H54 (cell line): ENCODE data around the gene PHLDB2.

Experiments used
- DNase-seq: peaks from one replicate; pipeline ENCODE4 v3.0.0; 2011; ENCODE audit warnings: low spot score, mixed read lengths; ENCODE audit not compliant: insufficient read length
- FAIRE-seq: peaks from 3 replicates; lab custom pipeline; 2011; peaks lifted over from hg19 to GRCh38; lab: Jason Lieb, UNC
- POLR2A ChIP-seq: IDR thresholded peaks from 2 replicates; pipeline ENCODE4 v1.6.1; 2011; ENCODE audit warnings: low read depth, mild to moderate bottlenecking, low read length

PHLDB2 gene

DNA sequence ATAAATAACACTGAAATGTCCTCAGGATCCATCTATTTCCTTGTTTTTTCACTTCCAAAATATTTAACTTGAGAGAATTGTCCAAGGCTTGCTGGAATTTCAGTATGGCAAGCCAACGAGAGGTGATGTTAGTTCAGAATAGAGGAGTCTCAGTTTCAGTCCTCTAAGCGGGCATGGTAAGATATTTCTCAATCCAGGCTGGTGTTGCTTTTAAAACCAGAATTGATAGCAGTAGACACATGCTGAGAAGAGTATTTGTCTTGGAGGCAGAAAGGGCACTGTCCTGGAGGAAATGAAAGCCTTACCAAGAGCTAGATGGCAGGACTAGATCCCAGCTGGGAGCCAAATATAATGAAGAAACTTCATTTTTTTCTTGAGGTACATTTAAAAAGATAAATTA lies 23.1 kb downstream of the PHLDB2 start:
- no peak for DNase-seq
- no peak for TF ChIP-seq POLR2A
- FAIRE-seq: no peak

DNA sequence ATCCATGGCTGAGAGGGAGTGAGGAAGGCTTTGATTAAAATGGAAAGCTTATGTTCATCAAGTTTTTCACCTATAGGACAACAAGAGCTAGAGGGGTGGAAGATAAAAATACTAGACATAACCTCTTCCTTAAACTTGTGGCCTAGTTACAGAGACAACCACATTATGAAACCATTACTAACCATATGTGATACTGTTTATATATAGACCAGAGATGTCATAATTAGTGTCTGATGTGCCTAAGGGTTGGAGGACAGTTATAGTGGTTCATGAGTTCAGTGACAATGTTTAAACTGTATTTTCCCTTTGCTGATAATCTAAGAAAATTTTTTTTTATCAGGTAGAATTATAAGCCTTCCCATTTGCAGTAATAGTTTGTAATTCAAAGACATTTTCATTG lies 23.7 kb downstream of the PHLDB2 start:
- FAIRE-seq (peak; percentile 66), DNase-seq (no peak)
- TF ChIP-seq POLR2A: no peak

DNA sequence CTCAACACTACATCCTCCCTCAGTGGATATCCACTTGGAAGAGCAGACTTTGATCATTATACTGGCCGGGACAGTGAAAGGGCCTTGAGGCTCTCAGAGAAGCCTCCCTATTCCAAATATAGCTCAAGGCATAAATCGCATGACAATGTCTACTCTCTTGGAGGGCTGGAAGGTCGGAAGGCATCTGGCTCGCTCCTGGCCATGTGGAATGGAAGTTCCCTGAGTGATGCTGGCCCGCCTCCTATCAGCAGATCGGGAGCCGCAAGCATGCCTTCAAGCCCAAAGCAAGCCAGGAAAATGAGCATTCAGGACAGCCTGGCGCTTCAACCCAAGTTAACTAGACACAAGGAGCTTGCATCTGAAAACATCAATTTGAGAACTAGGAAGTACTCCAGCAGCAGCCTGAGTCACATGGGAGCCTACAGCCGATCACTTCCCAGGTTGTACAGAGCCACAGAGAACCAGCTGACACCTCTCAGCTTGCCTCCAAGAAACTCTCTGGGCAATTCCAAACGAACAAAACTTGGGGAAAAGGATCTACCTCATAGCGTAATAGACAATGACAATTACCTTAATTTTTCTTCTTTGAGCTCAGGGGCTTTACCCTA lies 25.4 kb downstream of the PHLDB2 start:
- TF ChIP-seq POLR2A: no peak
- DNase-seq: no peak
- peak; percentile 43 for FAIRE-seq

DNA sequence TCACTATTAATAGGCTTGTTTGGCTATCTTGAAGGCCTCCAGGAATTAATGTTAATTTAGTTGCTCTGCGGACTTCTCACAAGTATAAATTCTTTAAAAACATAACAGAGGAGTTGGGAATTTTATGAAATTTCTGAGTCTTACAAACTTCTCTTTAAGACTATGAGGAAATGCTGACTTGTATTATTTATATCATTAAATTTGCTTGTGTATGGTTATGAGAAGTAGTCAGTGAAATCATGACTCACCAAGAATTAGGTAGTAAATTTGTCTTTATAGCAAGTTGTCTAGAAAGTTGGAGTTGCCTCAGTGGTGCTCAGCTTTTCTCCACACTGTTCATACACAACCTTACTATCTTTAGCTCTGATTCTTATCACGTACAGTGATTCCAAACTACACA lies 26.5 kb downstream of the PHLDB2 start:
- no peak for DNase-seq
- no peak for TF ChIP-seq POLR2A
- no peak for FAIRE-seq

DNA sequence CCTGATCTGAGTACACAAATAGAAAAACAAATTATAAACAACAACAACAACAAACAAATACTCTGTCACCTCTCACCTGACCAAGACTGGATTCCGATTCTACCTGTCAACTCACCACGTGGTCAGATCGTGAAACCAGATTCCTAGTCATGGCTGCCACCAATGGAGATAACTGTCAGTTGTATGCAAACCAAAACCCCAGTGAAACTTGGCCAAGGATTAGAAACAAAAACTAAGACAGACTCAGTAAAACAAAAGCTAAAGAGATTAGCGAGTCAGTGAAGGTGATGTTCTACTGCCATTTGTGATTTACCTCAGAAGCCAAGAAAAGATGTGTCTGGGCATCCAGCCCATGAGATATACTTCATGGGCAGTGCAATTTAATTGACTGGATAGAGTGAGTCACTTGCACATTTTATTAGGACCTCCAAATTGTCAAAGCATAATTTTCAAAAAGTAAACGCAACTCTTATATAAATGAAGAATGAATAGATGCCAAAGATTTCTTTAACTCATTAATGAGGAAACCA lies 31.1 kb downstream of the PHLDB2 start:
- no peak for TF ChIP-seq POLR2A
- FAIRE-seq: peak; percentile 69
- no peak for DNase-seq

DNA sequence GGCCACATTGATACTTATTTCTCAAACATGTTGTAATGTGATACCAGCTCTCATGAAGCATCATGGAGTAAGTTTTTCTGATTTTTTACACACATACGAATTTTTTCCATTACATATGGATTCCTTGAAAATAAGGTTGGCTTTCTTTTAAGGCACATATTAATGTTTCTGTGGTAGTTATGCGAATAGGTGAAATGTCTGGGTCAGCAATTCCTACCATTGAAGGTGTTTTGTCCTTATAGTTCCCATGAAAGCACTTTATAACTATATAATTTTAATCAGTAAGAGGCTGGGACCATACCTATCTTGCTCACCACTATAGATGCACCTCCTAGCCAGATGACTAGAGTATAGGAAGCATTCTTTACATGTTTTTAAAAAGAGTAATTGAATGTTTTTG lies 33.0 kb downstream of the PHLDB2 start:
- no peak for TF ChIP-seq POLR2A
- no peak for FAIRE-seq
- no peak for DNase-seq

DNA sequence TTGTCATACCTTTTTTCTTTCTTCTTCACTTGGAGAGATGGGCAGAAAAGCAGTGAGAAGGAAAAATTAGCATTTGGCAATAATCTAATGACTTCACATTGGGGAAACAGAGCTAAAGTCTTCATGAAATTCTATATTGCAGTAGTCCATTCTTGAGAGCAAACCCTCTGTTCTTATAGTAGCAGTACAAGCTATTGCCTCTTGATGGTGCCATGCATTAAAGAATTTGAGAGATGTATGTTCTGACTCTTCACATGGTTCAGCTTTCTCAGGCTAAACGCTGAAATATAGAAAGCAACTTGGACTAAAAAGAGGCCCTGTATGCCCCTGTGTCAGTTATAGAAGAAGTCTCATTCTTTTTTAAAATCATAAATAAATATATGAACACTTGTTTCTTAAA lies 36.0 kb downstream of the PHLDB2 start:
- DNase-seq: no peak
- TF ChIP-seq POLR2A: no peak
- FAIRE-seq: peak; percentile 84

DNA sequence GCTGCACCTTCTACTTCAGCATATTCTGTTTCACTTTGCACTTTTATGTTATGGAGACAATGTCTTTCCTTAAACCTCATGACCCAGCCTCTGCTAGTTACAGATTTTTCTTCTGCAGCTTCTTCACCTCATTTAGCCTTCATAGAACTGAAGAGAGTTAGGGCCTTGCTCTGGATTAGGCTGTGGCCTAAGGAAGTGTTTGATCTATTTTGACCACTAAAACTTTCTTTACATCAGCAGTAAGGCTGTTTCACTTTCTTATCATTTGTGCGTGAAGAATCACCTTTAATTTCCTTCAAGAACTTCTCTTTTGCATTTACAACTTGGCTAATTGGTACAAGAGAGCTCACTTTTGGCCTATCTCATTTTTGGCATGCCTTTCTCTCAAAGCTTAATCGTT lies 40.9 kb downstream of the PHLDB2 start:
- DNase-seq (no peak), FAIRE-seq (no peak)
- TF ChIP-seq POLR2A: no peak

DNA sequence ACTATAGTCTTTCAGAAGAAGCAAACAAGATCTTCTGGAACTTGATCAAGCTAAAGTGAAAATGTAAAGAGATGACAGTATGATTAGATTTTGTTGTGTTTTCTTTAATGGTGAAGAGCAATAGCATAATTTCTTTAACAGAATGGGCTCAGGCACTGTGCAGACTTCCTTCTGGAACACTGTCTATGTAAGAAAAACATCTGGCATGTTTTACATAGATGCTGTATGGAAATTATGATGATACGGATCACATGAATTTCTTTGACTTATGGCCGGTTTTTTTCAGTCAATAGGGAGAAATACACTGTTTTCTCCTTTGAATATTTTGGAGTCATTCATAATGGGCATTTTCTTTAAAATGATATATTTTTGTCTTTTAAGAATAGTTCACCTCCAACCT lies 42.6 kb downstream of the PHLDB2 start:
- FAIRE-seq (no peak), DNase-seq (no peak)
- TF ChIP-seq POLR2A: no peak

DNA sequence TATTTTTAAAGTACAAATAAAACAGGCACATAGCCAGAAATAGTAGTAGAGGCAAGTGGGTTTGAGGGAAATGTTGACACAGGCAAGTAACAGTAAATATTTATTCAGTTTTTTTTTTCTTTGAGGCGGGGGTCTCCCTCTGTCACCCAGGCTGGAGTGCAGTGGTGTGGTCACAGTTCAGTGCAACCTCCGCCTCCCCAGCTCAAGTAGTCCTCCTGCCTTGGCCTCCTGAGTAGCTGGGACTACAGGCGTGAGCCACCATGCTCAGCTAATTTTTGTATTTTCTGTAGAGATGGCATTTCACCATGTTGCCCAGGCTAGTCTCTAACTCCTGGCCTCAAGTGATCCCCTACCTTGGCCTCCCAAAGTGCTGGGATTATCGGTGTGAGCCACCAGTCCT lies 43.5 kb downstream of the PHLDB2 start:
- TF ChIP-seq POLR2A: no peak
- DNase-seq (no peak), FAIRE-seq (no peak)

DNA sequence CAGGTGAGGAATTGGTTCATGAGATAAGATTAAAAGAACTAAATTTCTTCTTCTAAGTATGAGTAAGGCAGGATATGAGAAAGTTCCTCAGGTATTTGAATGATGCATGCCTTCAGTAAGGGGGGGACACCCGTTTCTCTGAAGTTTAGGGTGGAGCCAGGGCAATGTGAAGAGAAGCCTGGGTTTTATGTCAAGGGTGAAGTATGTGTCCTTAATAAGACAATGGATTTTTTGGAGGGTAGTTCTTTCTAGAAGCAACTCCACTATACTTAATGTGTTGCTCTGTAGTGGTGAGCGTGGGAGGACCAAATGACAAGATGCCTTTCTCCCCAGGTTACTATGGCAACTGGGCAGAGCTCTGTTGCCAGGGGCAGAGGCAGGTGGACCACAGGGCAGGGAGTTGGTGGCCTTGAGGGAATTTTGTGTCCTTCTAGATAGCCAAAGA lies 44.0 kb downstream of the PHLDB2 start:
- TF ChIP-seq POLR2A: no peak
- DNase-seq: peak; percentile 30
- peak; percentile 96 for FAIRE-seq

DNA sequence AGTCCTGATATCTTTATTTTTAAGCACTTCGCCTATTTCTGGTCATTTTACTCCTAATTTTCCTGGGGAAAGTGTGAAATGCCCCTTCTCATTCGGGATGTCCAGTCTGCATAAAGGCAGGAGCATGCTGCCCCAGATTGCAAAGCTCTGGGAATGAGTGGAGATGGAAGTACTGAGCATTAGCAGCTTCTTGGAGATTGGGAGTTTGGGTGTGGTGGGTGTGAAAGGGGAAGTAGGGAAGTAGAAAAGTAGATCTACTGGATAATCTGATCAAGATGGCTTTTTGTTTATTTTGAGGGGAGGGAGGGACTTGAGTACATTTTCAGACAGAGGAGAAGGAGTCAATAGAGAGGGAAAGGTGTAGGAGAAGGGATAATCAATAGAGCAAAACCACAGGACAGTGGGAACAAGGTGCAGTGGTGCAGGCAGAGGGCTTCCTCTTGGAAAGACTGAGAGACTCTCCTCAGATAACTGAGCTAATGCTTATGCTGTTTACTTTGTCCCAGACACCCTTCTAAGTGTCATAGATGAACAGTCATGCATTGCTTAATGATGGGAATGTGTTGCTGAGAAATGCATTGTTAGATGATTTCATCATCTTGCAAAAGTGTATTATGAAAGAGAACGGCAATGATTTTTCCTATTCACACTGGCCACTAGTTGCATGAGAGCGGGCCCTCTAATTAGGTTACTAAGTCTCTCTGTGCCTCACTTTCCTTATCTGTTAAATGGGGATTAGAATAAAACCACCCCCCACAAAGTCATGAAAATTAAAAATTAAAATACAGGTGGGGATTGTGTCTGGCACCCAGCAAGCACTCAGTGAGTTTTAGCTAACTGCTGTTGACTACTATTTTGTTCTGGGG lies 45.5 kb downstream of the PHLDB2 start:
- no peak for DNase-seq
- FAIRE-seq: peak; percentile 97

DNA sequence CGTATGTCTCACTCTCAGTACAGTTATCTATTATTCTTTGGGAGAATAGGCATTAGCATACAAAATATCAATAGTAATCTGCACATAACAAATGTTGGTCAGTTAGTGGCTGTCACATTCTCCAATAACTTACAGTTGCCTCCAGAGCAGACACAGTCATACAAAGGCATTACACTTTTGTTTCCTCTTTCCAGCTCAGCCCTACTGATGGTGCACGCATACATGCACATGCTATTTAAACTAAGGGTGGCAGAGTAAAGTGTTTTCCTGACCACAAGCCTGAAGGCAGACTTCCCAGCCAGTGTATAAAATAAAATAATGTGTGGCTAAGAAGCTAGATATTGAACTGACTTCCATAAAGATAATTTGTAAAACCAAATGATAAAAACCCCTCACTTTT lies 47.6 kb downstream of the PHLDB2 start:
- TF ChIP-seq POLR2A: no peak
- no peak for DNase-seq
- FAIRE-seq: no peak

More for the DNA sequence above, 45.5 kb downstream of the PHLDB2 start:
- TF ChIP-seq POLR2A: no peak

DNA sequence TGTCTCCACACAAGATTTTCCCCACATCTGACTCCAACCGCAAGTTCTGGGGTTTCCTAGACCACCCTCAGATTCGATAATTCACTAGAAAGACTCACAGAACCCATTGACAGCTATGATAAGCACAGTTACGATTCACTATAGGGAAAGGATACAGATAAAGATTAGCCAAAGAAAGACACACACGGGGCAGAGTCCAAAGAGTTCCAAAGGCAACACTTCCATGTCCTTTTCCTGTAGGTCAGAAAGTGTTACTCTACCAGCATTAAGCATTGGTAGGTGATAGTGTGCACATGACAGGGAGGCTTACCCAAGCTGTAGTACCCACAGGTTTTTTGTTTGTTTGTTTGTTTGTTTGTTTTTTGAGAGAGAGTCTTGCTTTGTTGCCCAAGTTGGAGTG lies 48.1 kb downstream of the PHLDB2 start:
- no peak for TF ChIP-seq POLR2A
- FAIRE-seq (no peak), DNase-seq (no peak)
